Panc1 (cell line): ENCODE measurements around the gene MGMT. TPM values are rescaled to one million over a fixed set of nuclear protein-coding genes. Genes with fewer than 3 reads are reported as not detected.

Source experiments
- ATAC-seq: fragments of 200-7000 bp; cut with Tn5 transposase; 2 replicates; pipeline ENCODE4 v1.9.1; 2020; ENCODE audit warnings: mild to moderate bottlenecking, moderate library complexity
- BruUV-seq: library from RNA; stranded (reverse); fragments of 400-500 nt; replicated peaks from 2 replicates; lab custom pipeline; 2021; lab: Mats Ljungman, UMichigan
- CTCF ChIA-PET: fragments of 300-600 bp; sonication (Branson Sonifier 250); formaldehyde crosslinking; loops from one replicate; lab custom pipeline; 2022; ENCODE audit warnings: antibody characterized with exemption; lab: Charles Lee
- POLR2A ChIA-PET: fragments of 300-600 bp; sonication (Branson Sonifier 250); formaldehyde crosslinking; loops from one replicate; lab custom pipeline; 2022; ENCODE audit warnings: antibody characterized with exemption; lab: Charles Lee
- DNase-seq: peaks from one replicate; pipeline ENCODE4 v3.0.0-alpha.2; 2010; ENCODE audit warnings: low read depth, low spot score
- H3K27ac ChIP-seq: 2 replicates; pipeline ENCODE4 v1.5.1; 2011; ENCODE audit warnings: mild to moderate bottlenecking, low read length, inconsistent platforms
- H3K27me3 ChIP-seq: fragments of 200-500 bp; sonication (Bioruptor generic); 2 replicates; pipeline ENCODE4 v1.6.0; 2014; ENCODE audit warnings: low read length, inconsistent platforms; ENCODE audit not compliant: control insufficient read depth, insufficient read depth
- H3K36me3 ChIP-seq: fragments of 200-500 bp; sonication (Bioruptor generic); 2 replicates; pipeline ENCODE4 v1.5.1; 2014; ENCODE audit warnings: inconsistent platforms, mild to moderate bottlenecking, low read length, moderate library complexity; ENCODE audit not compliant: control insufficient read depth, insufficient read depth
- H3K4me1 ChIP-seq: 2 replicates; pipeline ENCODE4 v1.5.1; 2011; ENCODE audit warnings: inconsistent platforms, mild to moderate bottlenecking, low read length, moderate library complexity; ENCODE audit not compliant: control insufficient read depth, insufficient read depth
- H3K4me3 ChIP-seq, 2 experiments: 2 replicates each; pipeline ENCODE4 v1.5.1; 2011 to 2012; ENCODE audit warnings: low read depth in 2 of 2, low read length in 2 of 2, mild to moderate bottlenecking in 2 of 2, inconsistent platforms in 1 of 2, moderate library complexity in 1 of 2
- H3K9me3 ChIP-seq: fragments of 200-500 bp; sonication (Bioruptor generic); 2 replicates; pipeline ENCODE4 v1.5.1; 2014; ENCODE audit warnings: low read depth, mild to moderate bottlenecking, inconsistent platforms, low read length, moderate library complexity; ENCODE audit not compliant: control insufficient read depth, insufficient read depth
- CTCF ChIP-seq: fragments of 450-650 bp; IDR thresholded peaks from 2 replicates; pipeline ENCODE4 v1.5.1; 2017; ENCODE audit warnings: mild to moderate bottlenecking
- POLR2AphosphoS5 ChIP-seq: IDR thresholded peaks from 2 replicates; pipeline ENCODE4 v1.6.1; 2012; ENCODE audit warnings: mild to moderate bottlenecking, low read depth, low read length, moderate library complexity
- REST ChIP-seq, 2 experiments: IDR thresholded peaks; 2 replicates each; pipeline ENCODE4 v1.6.1; 2011 to 2012; ENCODE audit warnings: low read depth in 2 of 2, control low read depth in 1 of 2, low read length in 1 of 2, mild to moderate bottlenecking in 1 of 2, moderate library complexity in 1 of 2; ENCODE audit not compliant: insufficient read depth in 1 of 2
- SIN3A ChIP-seq: IDR thresholded peaks from 2 replicates; pipeline ENCODE4 v1.6.1; 2012; ENCODE audit warnings: low read depth, mild to moderate bottlenecking, low read length, moderate library complexity, borderline replicate concordance; ENCODE audit not compliant: insufficient read depth
- TCF7L2 ChIP-seq: IDR thresholded peaks from 2 replicates; pipeline ENCODE4 v1.6.1; 2011; ENCODE audit warnings: mild to moderate bottlenecking, low read depth, low read length, inconsistent platforms
- in situ Hi-C: cut with HindIII; loops from 2 replicates; pipeline ENCODE4 v1.10.0; 2016; ENCODE audit warnings: low sequenced_read_pairs, low pct_unique_long_range_greater_than_20kb
- intact Hi-C: fragments of 100-400 bp; cut with micrococcal nuclease; formaldehyde crosslinking; loops from one replicate; pipeline ENCODE4 v1.10.0; 2022; ENCODE audit not compliant: unreplicated experiment
- total RNA-seq: library from RNA; stranded (reverse); gene quantifications from one replicate; pipeline ENCODE4 v1.2.1, GENCODE V29; 2021; ENCODE audit not compliant: unreplicated experiment

MGMT gene
- total RNA-seq, 1 experiment from 2014 or later: 27.3 TPM

- BruUV-seq: no TSS peak
- intact Hi-C loops: no loop called here
- TF ChIP-seq TCF7L2 (no peak), REST (IDR thresholded peaks at IDR 0.05; ENCODE audit: insufficient read depth in 1 of 2, low read depth in 2 of 2, low read length in 1 of 2) (no peak), CTCF (no peak)
- Histone ChIP-seq H3K4me3 (no peak overlapping the region), H3K27ac (no peak overlapping the region), H3K9me3 (no peaks in the 10 kb centered on the region), H3K27me3 (peaks cover 14% of the 10 kb centered on the region), H3K4me1 (no peaks in the 10 kb centered on the region), H3K36me3 (no peaks in the 10 kb centered on the region)
- ATAC-seq (no peak), DNase-seq (no peak)
- ChIA-PET CTCF (no interaction called here), POLR2A (no interaction called here)
- in situ Hi-C loops: no loop called here
Observed at GRCh38 chr10:129421399-129422010, 45.5 kb upstream of the MGMT start.

GRCh38 chr10:129424978-129425377 is 42.1 kb upstream of the MGMT start:
- DNase-seq (no peak), ATAC-seq (no peak)
- intact Hi-C loops (no loop called here), in situ Hi-C loops (no loop called here)
- no peaks in the 10 kb centered on the region for H3K9me3 ChIP-seq
- no peak for TF ChIP-seq REST (IDR thresholded peaks at IDR 0.05; ENCODE audit: insufficient read depth in 1 of 2, low read depth in 2 of 2, low read length in 1 of 2)
- TF ChIP-seq SIN3A: no peak
- no peak for TF ChIP-seq POLR2AphosphoS5
- no peak for TF ChIP-seq CTCF
- no peak for TF ChIP-seq TCF7L2
- H3K36me3 ChIP-seq: no peaks in the 10 kb centered on the region
- ChIA-PET CTCF (no interaction called here), POLR2A (no interaction called here)
- H3K27ac ChIP-seq: no peak overlapping the region
- no peaks in the 10 kb centered on the region for H3K27me3 ChIP-seq
- no peaks in the 10 kb centered on the region for H3K4me1 ChIP-seq
- no TSS peak for BruUV-seq
- H3K4me3 ChIP-seq: no peak overlapping the region
